HG02571 (cell line): ENCODE data around the gene ZMYM4.

Experiments
- ATAC-seq: cut with Tn5 transposase; IDR thresholded peaks from one replicate; pipeline ENCODE4 v1.9.1; 2021; ENCODE audit warnings: mild to moderate bottlenecking, moderate library complexity; ENCODE audit not compliant: unreplicated experiment

ZMYM4 gene

GRCh38 chr1:35394386-35394785 lies 125.9 kb downstream of the ZMYM4 start:
- ATAC-seq: no peak

GRCh38 chr1:35398739-35399138 lies 130.2 kb downstream of the ZMYM4 start:
- ATAC-seq: no peak

GRCh38 chr1:35401049-35401448 lies 132.5 kb downstream of the ZMYM4 start:
- no peak for ATAC-seq

GRCh38 chr1:35406103-35406502 lies 137.6 kb downstream of the ZMYM4 start:
- ATAC-seq: no peak

GRCh38 chr1:35407743-35408142 lies 139.2 kb downstream of the ZMYM4 start:
- no peak for ATAC-seq

- no peak for ATAC-seq
Measured at GRCh38 chr1:35408925-35409324, 140.4 kb downstream of the ZMYM4 start.

- ATAC-seq: no peak
Measured at GRCh38 chr1:35426097-35426586, 157.6 kb downstream of the ZMYM4 start.

GRCh38 chr1:35428360-35428759 lies 159.9 kb downstream of the ZMYM4 start:
- no peak for ATAC-seq

GRCh38 chr1:35430762-35431161 lies 162.3 kb downstream of the ZMYM4 start:
- no peak for ATAC-seq

- ATAC-seq: no peak
Measured at GRCh38 chr1:35431173-35431599, 162.7 kb downstream of the ZMYM4 start.

GRCh38 chr1:35432231-35432630 lies 163.7 kb downstream of the ZMYM4 start:
- ATAC-seq: no peak

GRCh38 chr1:35433714-35434113 lies 165.2 kb downstream of the ZMYM4 start:
- ATAC-seq: no peak

- no peak for ATAC-seq
Measured at GRCh38 chr1:35434703-35435102, 166.2 kb downstream of the ZMYM4 start.

- ATAC-seq: no peak
Measured at GRCh38 chr1:35436078-35436477, 167.6 kb downstream of the ZMYM4 start.

- no peak for ATAC-seq
Measured at GRCh38 chr1:35437200-35437599, 168.7 kb downstream of the ZMYM4 start.

GRCh38 chr1:35439626-35440025 lies 171.1 kb downstream of the ZMYM4 start:
- no peak for ATAC-seq

- no peak for ATAC-seq
Measured at GRCh38 chr1:35441926-35442579, 173.5 kb downstream of the ZMYM4 start.

- ATAC-seq: no peak
Measured at GRCh38 chr1:35442734-35443133, 174.2 kb downstream of the ZMYM4 start.

- ATAC-seq: no peak
Measured at GRCh38 chr1:35443768-35444518, 175.4 kb downstream of the ZMYM4 start.

GRCh38 chr1:35444519-35444774 lies 175.9 kb downstream of the ZMYM4 start:
- ATAC-seq: no peak

- ATAC-seq: no peak
Measured at GRCh38 chr1:35447278-35447677, 178.8 kb downstream of the ZMYM4 start.

- ATAC-seq: no peak
Measured at GRCh38 chr1:35448344-35448801, 179.9 kb downstream of the ZMYM4 start.
